Superior temporal gyrus (tissue), 1 donor: ENCODE data around the gene SNTG2.

Source experiments
- DNase-seq: peaks from one replicate; pipeline ENCODE4 v3.0.0-alpha.2; 2016; ENCODE audit errors: extremely low spot score

The SNTG2 gene

GRCh38 chr2:1002350-1002749, 51.7 kb downstream of the SNTG2 start:
- DNase-seq: no peak

GRCh38 chr2:1004398-1004797, 53.7 kb downstream of the SNTG2 start:
- DNase-seq: no peak

- peak; percentile 43 for DNase-seq
Observed at GRCh38 chr2:1010415-1010930, 59.8 kb downstream of the SNTG2 start.

- DNase-seq: no peak
Observed at GRCh38 chr2:1011006-1011405, 60.4 kb downstream of the SNTG2 start.

GRCh38 chr2:1011985-1012384, 61.3 kb downstream of the SNTG2 start:
- DNase-seq: no peak

GRCh38 chr2:1014802-1015201, 64.2 kb downstream of the SNTG2 start:
- DNase-seq: no peak

- DNase-seq: no peak
Observed at GRCh38 chr2:1016500-1016899, 65.9 kb downstream of the SNTG2 start.

- no peak for DNase-seq
Observed at GRCh38 chr2:1017827-1018226, 67.2 kb downstream of the SNTG2 start.

GRCh38 chr2:1020206-1020605, 69.6 kb downstream of the SNTG2 start:
- DNase-seq: peak; percentile 19

GRCh38 chr2:1022178-1022577, 71.5 kb downstream of the SNTG2 start:
- no peak for DNase-seq

GRCh38 chr2:1024981-1025380, 74.3 kb downstream of the SNTG2 start:
- DNase-seq: no peak

- no peak for DNase-seq
Observed at GRCh38 chr2:1026141-1026540, 75.5 kb downstream of the SNTG2 start.

- no peak for DNase-seq
Observed at GRCh38 chr2:1028831-1029230, 78.2 kb downstream of the SNTG2 start.

- no peak for DNase-seq
Observed at GRCh38 chr2:1032030-1032429, 81.4 kb downstream of the SNTG2 start.

- DNase-seq: no peak
Observed at GRCh38 chr2:1033069-1033468, 82.4 kb downstream of the SNTG2 start.

GRCh38 chr2:1037066-1037465, 86.4 kb downstream of the SNTG2 start:
- DNase-seq: no peak

- DNase-seq: no peak
Observed at GRCh38 chr2:1039549-1039948, 88.9 kb downstream of the SNTG2 start.

GRCh38 chr2:1041012-1041805, 90.6 kb downstream of the SNTG2 start:
- no peak for DNase-seq

- no peak for DNase-seq
Observed at GRCh38 chr2:1045109-1045508, 94.5 kb downstream of the SNTG2 start.

- no peak for DNase-seq
Observed at GRCh38 chr2:1046067-1046466, 95.4 kb downstream of the SNTG2 start.

- DNase-seq: no peak
Observed at GRCh38 chr2:1047485-1047884, 96.8 kb downstream of the SNTG2 start.

GRCh38 chr2:1049691-1050090, 99.0 kb downstream of the SNTG2 start:
- DNase-seq: no peak

- no peak for DNase-seq
Observed at GRCh38 chr2:1051075-1051474, 100.4 kb downstream of the SNTG2 start.

GRCh38 chr2:1052771-1053191, 102.1 kb downstream of the SNTG2 start:
- DNase-seq: no peak
